ENCODE results near the gene RAP1A. TPM values are rescaled to one million over a fixed set of nuclear protein-coding genes. Genes with fewer than 3 reads are reported as not detected.

RAP1A gene
- total RNA-seq, 1 experiment from 2014 or later, result 19.0 TPM

- no peak overlapping the region for H3K9ac ChIP-seq (ENCODE audit: low read length)
- no peak for DNase-seq
- H2AFZ ChIP-seq (ENCODE audit: low read length), result no peak overlapping the region
- no peaks in the 10 kb centered on the region for H3K9me3 ChIP-seq (ENCODE audit: low read length)
- H3K27me3 ChIP-seq (ENCODE audit: low read length), result no peaks in the 10 kb centered on the region
- H3K27ac ChIP-seq (ENCODE audit: low read length), result no peak overlapping the region
- no peaks in the 10 kb centered on the region for H3K4me1 ChIP-seq (ENCODE audit: insufficient read depth, low read length)
- intact Hi-C loops (cut with micrococcal nuclease), result loop anchor here (5.0 kb wide), 2 partner anchors 101 to 109 kb away; no protein-coding TSS in a partner anchor
- no TSS peak for BruUV-seq (replicated peaks)
- ATAC-seq, result no peak
- no peaks in the 10 kb centered on the region for H3F3A ChIP-seq (ENCODE audit: low read length, unreplicated experiment)
- TF ChIP-seq CTCF (conservative IDR thresholded peaks at IDR 0.05; ENCODE audit: low read depth, low read length) (no peak), EZH2phosphoT487 (IDR thresholded peaks at IDR 0.05; ENCODE audit: borderline replicate concordance, low read length) (no peak), EZH2 (IDR thresholded peaks at IDR 0.05; ENCODE audit: low read length, unreplicated experiment) (no peak)
- no peak overlapping the region for H3K4me3 ChIP-seq (ENCODE audit: low read length)
- CTCF ChIA-PET, result interaction anchor here (0.7 kb wide), 1 partner anchor 151 kb away, joined by 4 read pairs; no protein-coding TSS in a partner anchor
- H3K9me2 ChIP-seq (replicated peaks; ENCODE audit: low read length), result no peaks in the 10 kb centered on the region
- no peaks in the 10 kb centered on the region for H4K20me1 ChIP-seq (ENCODE audit: low read length)
- no peaks in the 10 kb centered on the region for H3K36me3 ChIP-seq (ENCODE audit: low read depth, low read length)
- no peak overlapping the region for H3K4me2 ChIP-seq (ENCODE audit: low read length)
- POLR2A ChIA-PET (ENCODE audit: unreplicated experiment), result interaction anchor here (0.6 kb wide), 1 partner anchor 151 kb away, joined by 6 read pairs; no protein-coding TSS in a partner anchor
- H3K79me2 ChIP-seq (ENCODE audit: low read length), result peaks cover 8% of the 10 kb centered on the region; the same call in 1 of the 2 replicates
These were observed 39.0 kb downstream of the RAP1A start for GRCh38 chr1:111658622-111659021.

GRCh38 chr1:111660204-111661150 is 40.9 kb downstream of the RAP1A start:
- intact Hi-C loops (cut with micrococcal nuclease), result no loop called here
- ChIA-PET CTCF (no interaction called here), POLR2A (ENCODE audit: unreplicated experiment) (no interaction called here)
- no peak overlapping the region for H3K9ac ChIP-seq (ENCODE audit: low read length)
- H2AFZ ChIP-seq (ENCODE audit: low read length), result no peak overlapping the region
- no peaks in the 10 kb centered on the region for H3K9me2 ChIP-seq (replicated peaks; ENCODE audit: low read length)
- no TSS peak for BruUV-seq (replicated peaks)
- ATAC-seq, result no peak
- no peaks in the 10 kb centered on the region for H3K9me3 ChIP-seq (ENCODE audit: low read length)
- H3K4me2 ChIP-seq (ENCODE audit: low read length), result no peak overlapping the region
- H3K4me1 ChIP-seq (ENCODE audit: insufficient read depth, low read length), result no peaks in the 10 kb centered on the region
- no peak for TF ChIP-seq CTCF (conservative IDR thresholded peaks at IDR 0.05; ENCODE audit: low read depth, low read length)
- no peak for TF ChIP-seq EZH2phosphoT487 (IDR thresholded peaks at IDR 0.05; ENCODE audit: borderline replicate concordance, low read length)
- TF ChIP-seq EZH2 (IDR thresholded peaks at IDR 0.05; ENCODE audit: low read length, unreplicated experiment), result no peak
- DNase-seq, result no peak
- no peaks in the 10 kb centered on the region for H3F3A ChIP-seq (ENCODE audit: low read length, unreplicated experiment)
- H3K36me3 ChIP-seq (ENCODE audit: low read depth, low read length), result no peaks in the 10 kb centered on the region
- no peak overlapping the region for H3K4me3 ChIP-seq (ENCODE audit: low read length)
- H4K20me1 ChIP-seq (ENCODE audit: low read length), result no peaks in the 10 kb centered on the region
- H3K79me2 ChIP-seq (ENCODE audit: low read length), result peaks cover 8% of the 10 kb centered on the region; the same call in 1 of the 2 replicates
- H3K27ac ChIP-seq (ENCODE audit: low read length), result no peak overlapping the region
- no peaks in the 10 kb centered on the region for H3K27me3 ChIP-seq (ENCODE audit: low read length)

GRCh38 chr1:111664652-111665051 is 45.1 kb downstream of the RAP1A start:
- intact Hi-C loops (cut with micrococcal nuclease), result no loop called here
- Histone ChIP-seq H3K27me3 (ENCODE audit: low read length) (no peaks in the 10 kb centered on the region), H3K79me2 (ENCODE audit: low read length) (no peaks in the 10 kb centered on the region; the same call in 1 of the 2 replicates), H3F3A (ENCODE audit: low read length, unreplicated experiment) (no peaks in the 10 kb centered on the region), H3K4me3 (ENCODE audit: low read length) (no peak overlapping the region), H3K9ac (ENCODE audit: low read length) (no peak overlapping the region), H4K20me1 (ENCODE audit: low read length) (0 out of 2 replicates have a peak, but pooled peaks cover 6% of the 10 kb centered on the region), H3K4me2 (ENCODE audit: low read length) (no peak overlapping the region), H2AFZ (ENCODE audit: low read length) (no peak overlapping the region), H3K9me3 (ENCODE audit: low read length) (no peaks in the 10 kb centered on the region), H3K9me2 (replicated peaks; ENCODE audit: low read length) (no peaks in the 10 kb centered on the region), H3K36me3 (ENCODE audit: low read depth, low read length) (no peaks in the 10 kb centered on the region), H3K27ac (ENCODE audit: low read length) (no peak overlapping the region), H3K4me1 (ENCODE audit: insufficient read depth, low read length) (no peaks in the 10 kb centered on the region; the same call in 1 of the 2 replicates)
- no TSS peak for BruUV-seq (replicated peaks)
- no peak for TF ChIP-seq EZH2 (IDR thresholded peaks at IDR 0.05; ENCODE audit: low read length, unreplicated experiment)
- no peak for TF ChIP-seq EZH2phosphoT487 (IDR thresholded peaks at IDR 0.05; ENCODE audit: borderline replicate concordance, low read length)
- TF ChIP-seq CTCF (conservative IDR thresholded peaks at IDR 0.05; ENCODE audit: low read depth, low read length), result no peak
- CTCF ChIA-PET, result no interaction called here
- no peak for DNase-seq
- ATAC-seq, result no peak
- POLR2A ChIA-PET (ENCODE audit: unreplicated experiment), result no interaction called here

Measured in PC-3 (cell line).